Small intestine (tissue), 7 donors: Measurements from ENCODE around the gene AK2. TPM values are rescaled to one million over a fixed set of nuclear protein-coding genes. Genes with fewer than 3 reads are reported as not detected.

Source experiments
- DNase-seq, 2 donors: peaks; one replicate each; pipeline versions ENCODE4 v3.0.0 to v3.0.0-alpha.2; 2013
- FAIRE-seq: peaks from 2 replicates; lab custom pipeline; 2012; peaks lifted over from hg19 to GRCh38; lab: Jason Lieb, UNC
- H3K27ac ChIP-seq, 3 donors: one replicate each; pipeline ENCODE4 v1.5.1; 2013; ENCODE audit warnings: low read length in 2 of 3, mild to moderate bottlenecking in 2 of 3, control low read depth in 1 of 3, inconsistent platforms in 1 of 3, low read depth in 1 of 3, moderate library complexity in 1 of 3
- H3K27me3 ChIP-seq, 3 donors: one replicate each; pipeline ENCODE4 v1.6.1; 2013; ENCODE audit warnings: low read length in 3 of 3, inconsistent platforms in 1 of 3; ENCODE audit not compliant: control insufficient read depth in 3 of 3, insufficient read depth in 3 of 3
- H3K36me3 ChIP-seq, 3 donors: one replicate each; pipeline ENCODE4 v1.6.1; 2013; ENCODE audit warnings: low read length in 3 of 3, inconsistent platforms in 1 of 3, low read depth in 1 of 3, mild to moderate bottlenecking in 1 of 3, moderate library complexity in 1 of 3; ENCODE audit not compliant: control insufficient read depth in 3 of 3, insufficient read depth in 2 of 3
- H3K4me1 ChIP-seq, 3 donors: one replicate each; pipeline ENCODE4 v1.6.1; 2013; ENCODE audit warnings: low read length in 2 of 3, inconsistent platforms in 1 of 3, low read depth in 1 of 3, mild to moderate bottlenecking in 1 of 3, moderate library complexity in 1 of 3; ENCODE audit not compliant: control insufficient read depth in 3 of 3, insufficient read depth in 2 of 3
- H3K4me3 ChIP-seq, 3 donors: one replicate each; pipeline ENCODE4 v1.5.1; 2013; ENCODE audit warnings: low read length in 3 of 3, control low read depth in 1 of 3, inconsistent platforms in 1 of 3, low read depth in 1 of 3, mild to moderate bottlenecking in 1 of 3, moderate library complexity in 1 of 3
- H3K9me3 ChIP-seq, 2 donors: one replicate each; pipeline ENCODE4 v1.6.1; 2013; ENCODE audit warnings: low read depth in 1 of 2, low read length in 1 of 2; ENCODE audit not compliant: control insufficient read depth in 2 of 2, insufficient read depth in 1 of 2
- WGBS, 3 donors: extraction: QIAGEN DNeasy Blood & Tissue Kit; methylation state at CpG; one replicate each; pipeline ENCODE4 v1.1.7; 2013; 5-methylcytosine and 5-hydroxymethylcytosine counted together
- polyA plus RNA-seq, 4 donors: library from polyadenylated mRNA; stranded (reverse) in 3 of 4; unstranded in 1 of 4; fragments of 200-250 nt in 3 of 4; fragments of 120-200 nt in 1 of 4; gene quantifications; one replicate each; pipeline versions ENCODE4 v1.2.1 to v1.2.3, GENCODE V29; 2013
- donor health status: healthy with polysubstance abuse.
- donor health status: control.
- donor health status: control.
- donor health status: Bipolar disorder and iron deficiency.
- donor health status: healthy.

The AK2 gene
- polyA plus RNA-seq, 4 donors, result 180 to 210 (median 205) TPM

GRCh38 chr1:32960342-32960741, 76.3 kb downstream of the AK2 start:
- H3K27ac ChIP-seq, result no peak overlapping the region
- DNase-seq (no peak), FAIRE-seq (no peak)
- H3K4me3 ChIP-seq, result no peak overlapping the region
- H3K9me3 ChIP-seq, result no peaks in the 10 kb centered on the region
- no peaks in the 10 kb centered on the region for H3K27me3 ChIP-seq
- 19 to 39% (median 31%) methylated on average over 2 of the region's 2 CpGs for WGBS, 3 donors
- peaks cover 2 to 6% (median 3%) of the 10 kb centered on the region in 3 donors for H3K4me1 ChIP-seq
- H3K36me3 ChIP-seq, result peaks cover 0 to 3% (median 0%) of the 10 kb centered on the region in 3 donors

GRCh38 chr1:32958827-32959226, 77.9 kb downstream of the AK2 start:
- Histone ChIP-seq H3K4me1 (peaks cover 2 to 6% (median 3%) of the 10 kb centered on the region in 3 donors), H3K9me3 (no peaks in the 10 kb centered on the region), H3K27me3 (no peaks in the 10 kb centered on the region), H3K27ac (no peak overlapping the region), H3K36me3 (peaks cover 0 to 3% (median 0%) of the 10 kb centered on the region in 3 donors), H3K4me3 (no peak overlapping the region)
- no peak for FAIRE-seq
- WGBS, 3 donors, result 87 to 95% (median 88%) methylated on average over 1 of the region's 1 CpG
- no peak for DNase-seq

Other genes with a start within 250 kb of the AK2 start
- gene YARS1, start 219.5 kb downstream of the AK2 start, polyA plus RNA-seq, result 10 to 100 TPM; 39.4 to 79.9 (median 54.9) TPM
- gene S100PBP, start 219.2 kb downstream of the AK2 start, polyA plus RNA-seq, result 10 to 100 TPM in 1 of 4 donors, 1 to 10 TPM in 3; 4.3 to 23.5 (median 7.2) TPM
- 1 to 10 TPM in 3 of 4 donors, not detected in 1; 1.1 to 5.5 (median 1.2) TPM for gene FNDC5, start 166.0 kb downstream of the AK2 start, polyA plus RNA-seq
- gene HPCA, start 150.4 kb downstream of the AK2 start, polyA plus RNA-seq, result 1 to 10 TPM in 2 of 4 donors, under 1 TPM in 1, not detected in 1; 0.96 to 2.9 (median 1.6) TPM
- 100 to 1,000 TPM in 3 of 4 donors, 10 to 100 TPM in 1; 42.6 to 414 (median 241) TPM for gene TMEM54, start 135.5 kb downstream of the AK2 start, polyA plus RNA-seq
- gene RNF19B, start 72.1 kb downstream of the AK2 start, polyA plus RNA-seq, result 10 to 100 TPM; 20.8 to 29.2 (median 28.9) TPM
- 1 to 10 TPM in 3 of 4 donors, not detected in 1; 1.1 to 1.6 (median 1.5) TPM for gene AZIN2, start 44.3 kb upstream of the AK2 start, polyA plus RNA-seq
- gene TRIM62, start 145.2 kb upstream of the AK2 start, polyA plus RNA-seq, result 1 to 10 TPM; 2.4 to 3.6 (median 2.8) TPM
- gene ZNF362, start 219.6 kb upstream of the AK2 start, polyA plus RNA-seq, result 10 to 100 TPM in 2 of 4 donors, 1 to 10 TPM in 2; 3.1 to 27.1 (median 8.1) TPM